ENCODE measurements around the gene CALML5.

GRCh38 chr10:5533098-5533731 is 33.8 kb upstream of the CALML5 start:
- no peak for TF ChIP-seq CTCF (IDR thresholded peaks at IDR 0.05; ENCODE audit: borderline replicate concordance, extremely low read depth, low read length, poor library complexity, severe bottlenecking)
- TF ChIP-seq EZH2 (IDR thresholded peaks at IDR 0.05; ENCODE audit: borderline replicate concordance, low read depth, low read length, severe bottlenecking): no peak

All from DND-41 (cell line).